GM12891 (cell line): ENCODE data around the gene TMEM19.
"Not testable (repeated sequence)": the region's sequence is repeated elsewhere in the genome, so short reads cannot be mapped to it uniquely, and the experiment has no call there.

Experiments used
- POLR2A ChIP-seq: IDR thresholded peaks from 2 replicates; pipeline ENCODE4 v1.6.1; 2011; ENCODE audit warnings: low read depth, low read length, control low read depth
- POLR2AphosphoS5 ChIP-seq: IDR thresholded peaks from 2 replicates; pipeline ENCODE4 v1.6.1; 2011; ENCODE audit warnings: low read depth, low read length, control low read depth
- POU2F2 ChIP-seq: IDR thresholded peaks from 2 replicates; pipeline ENCODE4 v1.6.1; 2011; ENCODE audit warnings: low read depth, mild to moderate bottlenecking, control low read depth, low read length, moderate library complexity
- TAF1 ChIP-seq: IDR thresholded peaks from 2 replicates; pipeline ENCODE4 v1.6.1; 2011; ENCODE audit warnings: low read depth, low read length, control low read depth

DNA sequence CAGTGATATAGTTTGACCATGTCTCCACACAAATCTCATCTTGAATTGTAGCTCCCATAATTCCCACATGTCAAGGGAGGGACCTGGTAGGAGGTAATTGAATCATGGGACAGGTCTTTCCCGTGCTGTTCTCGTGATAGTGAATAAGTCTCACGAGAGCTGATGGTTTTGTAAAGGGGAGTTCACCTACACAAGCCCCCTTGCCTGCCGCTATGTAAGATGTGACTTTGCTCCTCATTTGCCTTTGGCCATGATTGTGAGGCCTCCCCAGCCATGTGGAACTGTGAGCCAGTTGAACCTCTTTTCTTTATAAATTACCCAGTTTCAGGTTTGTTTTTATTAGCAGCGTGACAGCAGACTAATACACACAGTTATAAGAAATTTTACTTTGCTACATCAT lies 7.8 kb downstream of the TMEM19 start:
- not testable (repeated sequence) for TF ChIP-seq POLR2A, TAF1, POLR2AphosphoS5, POU2F2
